K562 (cell line): ENCODE results near the gene CFAP251.

Experiments
- ASH1L ChIP-seq: fragments of 450-650 bp; IDR thresholded peaks from 2 replicates; pipeline ENCODE4 v1.6.1; 2018; ENCODE audit warnings: borderline replicate concordance, mild to moderate bottlenecking, low read depth; ENCODE audit not compliant: partially characterized antibody
- ATF2 ChIP-seq: sonication (generic); formaldehyde crosslinking; IDR thresholded peaks from 2 replicates; pipeline ENCODE4 v1.8.1; 2022; ENCODE audit warnings: missing genetic modification reagents
- CBX1 ChIP-seq: sonication (generic); IDR thresholded peaks from 2 replicates; pipeline ENCODE4 v1.6.1; 2016; ENCODE audit warnings: antibody characterized with exemption, low read depth, mild to moderate bottlenecking
- CBX3 ChIP-seq, 2 experiments: IDR thresholded peaks; 1 replicate in 1 of 2; 2 replicates in 1 of 2; pipeline ENCODE4 v1.6.1; 2012; ENCODE audit warnings: inconsistent platforms in 2 of 2, low read length in 2 of 2, borderline replicate concordance in 1 of 2, control low read depth in 1 of 2
- CTCF ChIP-seq, 3 experiments: IDR thresholded peaks in 2 of 3; conservative IDR thresholded peaks in 1 of 3; 2 replicates each; pipeline ENCODE4 v1.5.1; 2011 to 2012; ENCODE audit warnings: low read length in 3 of 3, mild to moderate bottlenecking in 3 of 3, control low read depth in 2 of 3, improper control_type of control experiment in 1 of 3, inconsistent platforms in 1 of 3, low read depth in 1 of 3, mixed read lengths in 1 of 3, moderate library complexity in 1 of 3; ENCODE audit not compliant: insufficient read depth in 2 of 3
- MTF1 ChIP-seq: fragments of 250-450 bp; sonication (Bioruptor Pico); IDR thresholded peaks from 2 replicates; pipeline ENCODE4 v1.9.0; 2021; ENCODE audit warnings: moderate library complexity, mild to moderate bottlenecking, inconsistent platforms, borderline replicate concordance
- POLR2A ChIP-seq: fragments of 450-650 bp; conservative IDR thresholded peaks from 2 replicates; pipeline ENCODE4 v1.6.1; 2016
- POLR2AphosphoS5 ChIP-seq: IDR thresholded peaks from 2 replicates; pipeline ENCODE4 v1.6.1; 2011; ENCODE audit warnings: mild to moderate bottlenecking, low read depth, low read length, moderate library complexity; ENCODE audit not compliant: control insufficient read depth, insufficient read depth
- RHOXF2B ChIP-seq: fragments of 250-450 bp; sonication (Bioruptor Pico); conservative IDR thresholded peaks from 2 replicates; pipeline ENCODE4 v1.5.1; 2021
- SMARCB1 ChIP-seq: IDR thresholded peaks from 2 replicates; pipeline ENCODE4 v1.6.1; 2011; ENCODE audit warnings: improper control_type of control experiment, low read depth; ENCODE audit not compliant: insufficient read length
- TEAD4 ChIP-seq, 2 experiments: sonication (generic) in 1 of 2; formaldehyde crosslinking in 1 of 2; IDR thresholded peaks; 2 replicates each; pipeline versions ENCODE4 v1.6.1 to v1.8.0; 2012 to 2022; ENCODE audit warnings: borderline replicate concordance in 1 of 2, inconsistent platforms in 1 of 2, low read length in 1 of 2, mild to moderate bottlenecking in 1 of 2, missing genetic modification reagents in 1 of 2
- ZNF436 ChIP-seq: fragments of 250-450, 450-650 bp; sonication (Bioruptor Pico); formaldehyde crosslinking; IDR thresholded peaks from 2 replicates; pipeline ENCODE4 v1.7.0; 2020; ENCODE audit warnings: mild to moderate bottlenecking
- TF ChIP-seq, protein P1 (sequence below), 2 experiments: fragments of 450-650 bp; formaldehyde crosslinking in 1 of 2; IDR thresholded peaks; 2 replicates each; pipeline versions ENCODE4 v1.4.0 to v1.6.1; 2014 to 2020; ENCODE audit warnings: mild to moderate bottlenecking in 2 of 2, borderline replicate concordance in 1 of 2, low read depth in 1 of 2

- TF ChIP-seq, protein P1, sequence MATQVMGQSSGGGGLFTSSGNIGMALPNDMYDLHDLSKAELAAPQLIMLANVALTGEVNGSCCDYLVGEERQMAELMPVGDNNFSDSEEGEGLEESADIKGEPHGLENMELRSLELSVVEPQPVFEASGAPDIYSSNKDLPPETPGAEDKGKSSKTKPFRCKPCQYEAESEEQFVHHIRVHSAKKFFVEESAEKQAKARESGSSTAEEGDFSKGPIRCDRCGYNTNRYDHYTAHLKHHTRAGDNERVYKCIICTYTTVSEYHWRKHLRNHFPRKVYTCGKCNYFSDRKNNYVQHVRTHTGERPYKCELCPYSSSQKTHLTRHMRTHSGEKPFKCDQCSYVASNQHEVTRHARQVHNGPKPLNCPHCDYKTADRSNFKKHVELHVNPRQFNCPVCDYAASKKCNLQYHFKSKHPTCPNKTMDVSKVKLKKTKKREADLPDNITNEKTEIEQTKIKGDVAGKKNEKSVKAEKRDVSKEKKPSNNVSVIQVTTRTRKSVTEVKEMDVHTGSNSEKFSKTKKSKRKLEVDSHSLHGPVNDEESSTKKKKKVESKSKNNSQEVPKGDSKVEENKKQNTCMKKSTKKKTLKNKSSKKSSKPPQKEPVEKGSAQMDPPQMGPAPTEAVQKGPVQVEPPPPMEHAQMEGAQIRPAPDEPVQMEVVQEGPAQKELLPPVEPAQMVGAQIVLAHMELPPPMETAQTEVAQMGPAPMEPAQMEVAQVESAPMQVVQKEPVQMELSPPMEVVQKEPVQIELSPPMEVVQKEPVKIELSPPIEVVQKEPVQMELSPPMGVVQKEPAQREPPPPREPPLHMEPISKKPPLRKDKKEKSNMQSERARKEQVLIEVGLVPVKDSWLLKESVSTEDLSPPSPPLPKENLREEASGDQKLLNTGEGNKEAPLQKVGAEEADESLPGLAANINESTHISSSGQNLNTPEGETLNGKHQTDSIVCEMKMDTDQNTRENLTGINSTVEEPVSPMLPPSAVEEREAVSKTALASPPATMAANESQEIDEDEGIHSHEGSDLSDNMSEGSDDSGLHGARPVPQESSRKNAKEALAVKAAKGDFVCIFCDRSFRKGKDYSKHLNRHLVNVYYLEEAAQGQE (IDR thresholded peaks at IDR 0.05; ENCODE audit: borderline replicate concordance) = no peak
- TF ChIP-seq, protein P1 (CRISPR knock-in tag; IDR thresholded peaks at IDR 0.05; ENCODE audit: low read depth) = no peak
- no peak for TF ChIP-seq ASH1L
- no peak for TF ChIP-seq TEAD4 (IDR thresholded peaks at IDR 0.05; ENCODE audit: low read length)
- TF ChIP-seq TEAD4 (CRISPR knock-in tag; IDR thresholded peaks at IDR 0.05; ENCODE audit: borderline replicate concordance) = no peak
- no peak for TF ChIP-seq SMARCB1
- TF ChIP-seq CBX3 (IDR thresholded peaks at IDR 0.05; ENCODE audit: borderline replicate concordance in 1 of 2, low read length in 2 of 2) = no peak
- no peak for TF ChIP-seq CBX1
- no peak for TF ChIP-seq MTF1
- TF ChIP-seq ZNF436 (CRISPR knock-in tag) = no peak
- TF ChIP-seq POLR2A = no peak
- TF ChIP-seq POLR2AphosphoS5 = no peak
- no peak for TF ChIP-seq CTCF (IDR thresholded peaks at IDR 0.05 in 2 of 3, conservative IDR thresholded peaks at IDR 0.05 in 1 of 3; ENCODE audit: insufficient read depth in 2 of 3, low read depth in 1 of 3, low read length in 3 of 3)
- no peak for TF ChIP-seq RHOXF2B (CRISPR knock-in tag)
- TF ChIP-seq ATF2 (CRISPR knock-in tag) = no peak
Observed at GRCh38 chr12:121875582-121875981, 42.8 kb upstream of the CFAP251 start.
